ENCODE results near the gene RAB31. TPM values are rescaled to one million over a fixed set of nuclear protein-coding genes. Genes with fewer than 3 reads are reported as not detected.

Gene RAB31
- total RNA-seq, 2 donors from 2014 or later = 4.7 to 16.0 TPM

GRCh38 chr18:9827793-9828505 is 119.8 kb downstream of the RAB31 start:
- Histone ChIP-seq H3K4me1 (peaks cover 7% of the 10 kb centered on the region), H3K27ac (peak overlapping the region; percentile 52), H3K27me3 (no peaks in the 10 kb centered on the region), H3K9me3 (no peaks in the 10 kb centered on the region), H3K9ac (ENCODE audit: low read depth in 2 of 2, low read length in 2 of 2) (peak overlapping the region in 1 of 2 donors; percentile 15), H3K36me3 (no peaks in the 10 kb centered on the region), H3K4me3 (no peak overlapping the region)
- no peak for TF ChIP-seq CTCF (IDR thresholded peaks at IDR 0.05)
- intact Hi-C loops (cut with DNase I) = no loop called here
- DNase-seq = peak; percentile 52

- no peak overlapping the region for H3K27ac ChIP-seq
- H3K4me1 ChIP-seq = peaks cover 7% of the 10 kb centered on the region
- no peak overlapping the region for H3K9ac ChIP-seq (ENCODE audit: low read depth in 2 of 2, low read length in 2 of 2)
- H3K9me3 ChIP-seq = no peaks in the 10 kb centered on the region
- DNase-seq = no peak
- no peaks in the 10 kb centered on the region for H3K36me3 ChIP-seq
- TF ChIP-seq CTCF (IDR thresholded peaks at IDR 0.05) = no peak
- H3K4me3 ChIP-seq = no peak overlapping the region
- intact Hi-C loops (cut with DNase I) = no loop called here
- no peaks in the 10 kb centered on the region for H3K27me3 ChIP-seq
Measured at GRCh38 chr18:9828506-9829396, 120.7 kb downstream of the RAB31 start.

GRCh38 chr18:9829397-9829712 is 121.3 kb downstream of the RAB31 start:
- H3K36me3 ChIP-seq = no peaks in the 10 kb centered on the region
- no peak for DNase-seq
- H3K9me3 ChIP-seq = no peaks in the 10 kb centered on the region
- no peak overlapping the region for H3K27ac ChIP-seq
- intact Hi-C loops (cut with DNase I) = no loop called here
- H3K4me1 ChIP-seq = peaks cover 7% of the 10 kb centered on the region
- TF ChIP-seq CTCF (IDR thresholded peaks at IDR 0.05) = no peak
- no peak overlapping the region for H3K9ac ChIP-seq (ENCODE audit: low read depth in 2 of 2, low read length in 2 of 2)
- H3K4me3 ChIP-seq = no peak overlapping the region
- H3K27me3 ChIP-seq = no peaks in the 10 kb centered on the region

GRCh38 chr18:9831036-9831722 is 123.1 kb downstream of the RAB31 start:
- no peaks in the 10 kb centered on the region for H3K4me1 ChIP-seq
- intact Hi-C loops (cut with DNase I) = no loop called here
- H3K27me3 ChIP-seq = no peaks in the 10 kb centered on the region
- no peaks in the 10 kb centered on the region for H3K9me3 ChIP-seq
- H3K27ac ChIP-seq = no peak overlapping the region
- H3K9ac ChIP-seq (ENCODE audit: low read depth in 2 of 2, low read length in 2 of 2) = no peak overlapping the region
- TF ChIP-seq CTCF (IDR thresholded peaks at IDR 0.05) = no peak
- no peak overlapping the region for H3K4me3 ChIP-seq
- no peaks in the 10 kb centered on the region for H3K36me3 ChIP-seq
- no peak for DNase-seq

GRCh38 chr18:9831723-9832199 is 123.7 kb downstream of the RAB31 start:
- no peaks in the 10 kb centered on the region for H3K27me3 ChIP-seq
- H3K4me1 ChIP-seq = no peaks in the 10 kb centered on the region
- H3K9ac ChIP-seq (ENCODE audit: low read depth in 2 of 2, low read length in 2 of 2) = no peak overlapping the region
- no peak overlapping the region for H3K27ac ChIP-seq
- DNase-seq = no peak
- no peaks in the 10 kb centered on the region for H3K36me3 ChIP-seq
- intact Hi-C loops (cut with DNase I) = no loop called here
- no peak overlapping the region for H3K4me3 ChIP-seq
- H3K9me3 ChIP-seq = no peaks in the 10 kb centered on the region
- no peak for TF ChIP-seq CTCF (IDR thresholded peaks at IDR 0.05)

Measured in colonic mucosa (tissue), 4 donors.